HUES48 (cell line): ENCODE data around the gene MED16.
"Not testable (repeated sequence)": the region's sequence is repeated elsewhere in the genome, so short reads cannot be mapped to it uniquely, and the experiment has no call there.

Experiments
- H3K27ac ChIP-seq: one replicate; pipeline ENCODE4 v1.7.0; 2013; ENCODE audit warnings: low read depth, low read length, inconsistent platforms
- H3K27me3 ChIP-seq: 2 replicates; pipeline ENCODE4 v1.6.1; 2013; ENCODE audit warnings: mild to moderate bottlenecking, low read length; ENCODE audit not compliant: control insufficient read depth, insufficient read depth
- H3K36me3 ChIP-seq: 2 replicates; pipeline ENCODE4 v1.6.1; 2013; ENCODE audit warnings: low read length; ENCODE audit not compliant: control insufficient read depth, insufficient read depth
- H3K4me1 ChIP-seq: 2 replicates; pipeline ENCODE4 v1.6.1; 2013; ENCODE audit warnings: mild to moderate bottlenecking, low read length; ENCODE audit not compliant: control insufficient read depth, insufficient read depth
- H3K4me3 ChIP-seq: 2 replicates; pipeline ENCODE4 v1.5.1; 2013; ENCODE audit warnings: mild to moderate bottlenecking, low read depth, low read length
- H3K9ac ChIP-seq: 2 replicates; pipeline ENCODE4 v1.6.1; 2013; ENCODE audit warnings: mild to moderate bottlenecking, low read depth, low read length, moderate library complexity
- H3K9me3 ChIP-seq: 2 replicates; pipeline ENCODE4 v1.6.1; 2013; ENCODE audit warnings: low read length; ENCODE audit not compliant: control insufficient read depth, insufficient read depth

MED16 gene

GRCh38 chr19:843180-843835, 49.7 kb downstream of the MED16 start:
- Histone ChIP-seq H3K36me3 (no peaks in the 10 kb centered on the region), H3K4me1 (no peaks in the 10 kb centered on the region), H3K27me3 (peaks cover 15% of the 10 kb centered on the region), H3K9ac (no peak overlapping the region), H3K27ac (no peak overlapping the region), H3K4me3 (peak overlapping the region; percentile 32; the same call in 1 of the 2 replicates), H3K9me3 (no peaks in the 10 kb centered on the region)

- not testable (repeated sequence) for H3K4me3 ChIP-seq, H3K27ac ChIP-seq, H3K36me3 ChIP-seq, H3K9ac ChIP-seq, H3K4me1 ChIP-seq, H3K9me3 ChIP-seq
- peaks cover 15% of the 10 kb centered on the region for H3K27me3 ChIP-seq
Measured at GRCh38 chr19:842802-843179, 50.2 kb downstream of the MED16 start.

- Histone ChIP-seq H3K9ac (no peak within 1 kb of the TSS), H3K36me3 (no peaks in the 10 kb centered on the region), H3K4me1 (no peaks in the 10 kb centered on the region), H3K27ac (no peak within 1 kb of the TSS), H3K4me3 (no peak within 1 kb of the TSS), H3K27me3 (peaks cover 15% of the 10 kb centered on the region), H3K9me3 (no peaks in the 10 kb centered on the region)
Measured at GRCh38 chr19:840519-841206, 52.3 kb downstream of the MED16 start, which contains the start of gene PRTN3. Gene PRTN3, plus strand, starts transcription at chr19:840999. Its CDS starts 10 bp downstream, at chr19:841009.

GRCh38 chr19:835210-835810, 57.7 kb downstream of the MED16 start:
- no peaks in the 10 kb centered on the region for H3K4me1 ChIP-seq
- no peaks in the 10 kb centered on the region for H3K27me3 ChIP-seq
- H3K9me3 ChIP-seq, result no peaks in the 10 kb centered on the region
- H3K27ac ChIP-seq, result no peak overlapping the region
- H3K36me3 ChIP-seq, result no peaks in the 10 kb centered on the region
- no peak overlapping the region for H3K9ac ChIP-seq
- no peak overlapping the region for H3K4me3 ChIP-seq

GRCh38 chr19:834216-834615, 58.8 kb downstream of the MED16 start:
- Histone ChIP-seq H3K4me3 (no peak overlapping the region), H3K9ac (no peak overlapping the region), H3K27ac (no peak overlapping the region), H3K27me3 (no peaks in the 10 kb centered on the region), H3K36me3 (no peaks in the 10 kb centered on the region), H3K9me3 (no peaks in the 10 kb centered on the region), H3K4me1 (no peaks in the 10 kb centered on the region)

GRCh38 chr19:831407-832369, 61.3 kb downstream of the MED16 start:
- Histone ChIP-seq H3K9me3 (no peaks in the 10 kb centered on the region), H3K27me3 (no peaks in the 10 kb centered on the region), H3K4me1 (no peaks in the 10 kb centered on the region), H3K36me3 (no peaks in the 10 kb centered on the region), H3K9ac (no peak overlapping the region), H3K4me3 (no peak overlapping the region), H3K27ac (no peak overlapping the region)

GRCh38 chr19:829129-829758, 63.7 kb downstream of the MED16 start:
- H3K4me1 ChIP-seq, result no peaks in the 10 kb centered on the region
- no peaks in the 10 kb centered on the region for H3K36me3 ChIP-seq
- no peaks in the 10 kb centered on the region for H3K9me3 ChIP-seq
- no peak overlapping the region for H3K27ac ChIP-seq
- no peaks in the 10 kb centered on the region for H3K27me3 ChIP-seq
- H3K4me3 ChIP-seq, result no peak overlapping the region
- no peak overlapping the region for H3K9ac ChIP-seq

- no peak within 1 kb of the TSS for H3K4me3 ChIP-seq
- H3K27me3 ChIP-seq, result no peaks in the 10 kb centered on the region
Measured at GRCh38 chr19:827710-828321, 65.2 kb downstream of the MED16 start, which contains the start of gene AZU1. Gene AZU1, plus strand, starts transcription at chr19:827837. Its CDS starts 10 bp downstream, at chr19:827847.

GRCh38 chr19:827314-827709, 65.7 kb downstream of the MED16 start:
- H3K36me3 ChIP-seq, result no peaks in the 10 kb centered on the region
- no peaks in the 10 kb centered on the region for H3K4me1 ChIP-seq
- H3K27ac ChIP-seq, result no peak overlapping the region
- H3K27me3 ChIP-seq, result no peaks in the 10 kb centered on the region
- H3K4me3 ChIP-seq, result no peak overlapping the region
- no peaks in the 10 kb centered on the region for H3K9me3 ChIP-seq
- no peak overlapping the region for H3K9ac ChIP-seq

More at GRCh38 chr19:827710-828321, 65.2 kb downstream of the MED16 start, which contains the start of gene AZU1:
- no peaks in the 10 kb centered on the region for H3K36me3 ChIP-seq
- no peaks in the 10 kb centered on the region for H3K9me3 ChIP-seq
- no peak within 1 kb of the TSS for H3K9ac ChIP-seq
- H3K4me1 ChIP-seq, result no peaks in the 10 kb centered on the region
- no peak within 1 kb of the TSS for H3K27ac ChIP-seq
